ENCODE results near the gene FAM221A. TPM values are rescaled to one million over a fixed set of nuclear protein-coding genes. Genes with fewer than 3 reads are reported as not detected.

FAM221A gene
- total RNA-seq, 1 donor: 0.43 TPM

DNA sequence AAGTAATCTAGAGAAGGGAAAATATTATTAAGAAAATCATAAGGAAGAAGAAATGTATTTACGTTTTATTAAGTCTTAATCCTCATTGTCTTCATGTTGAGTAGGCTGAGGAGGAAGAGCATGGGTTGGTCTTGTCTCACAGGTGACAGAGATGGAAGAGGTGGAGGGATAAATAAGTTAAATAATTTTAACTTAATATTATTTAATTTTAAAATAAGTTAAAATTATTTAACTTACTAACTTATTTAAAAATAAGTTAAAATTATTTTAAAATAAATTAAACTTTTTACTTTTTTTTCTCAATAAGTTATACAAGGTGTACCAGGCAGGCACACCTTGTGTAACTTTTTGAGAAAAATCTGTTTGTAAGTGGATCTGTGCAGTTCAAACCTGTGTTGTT lies 66.6 kb downstream of the FAM221A start:
- H3K4me3 ChIP-seq (ENCODE audit: low read depth, low read length): no peak overlapping the region
- no peak for TF ChIP-seq CTCF (IDR thresholded peaks at IDR 0.05; ENCODE audit: insufficient read depth, low read depth, low read length)

GRCh38 chr7:23751852-23752251 lies 71.9 kb downstream of the FAM221A start:
- no peak overlapping the region for H3K4me3 ChIP-seq (ENCODE audit: low read depth, low read length)
- no peak for TF ChIP-seq CTCF (IDR thresholded peaks at IDR 0.05; ENCODE audit: insufficient read depth, low read depth, low read length)
- no peak for DNase-seq (ENCODE audit: low read depth)

More for the DNA sequence above, 66.6 kb downstream of the FAM221A start:
- no peak for DNase-seq (ENCODE audit: low read depth)

Small RNA genes within 50 kb of the gene (small RNA-seq; reads per million reads assigned to genes)
- gene AC006026.2: not detected

Other genes starting within 250 kb of the FAM221A start
- 9.1 and 12.2 TPM in 2 replicates for gene IGF2BP3, start 209.7 kb upstream of the FAM221A start, total RNA-seq
- 21.3 and 45.8 TPM in 2 replicates for gene TRA2A, start 148.2 kb upstream of the FAM221A start, total RNA-seq
- 14.5 and 15.5 TPM in 2 replicates for gene CCDC126, start 82.8 kb upstream of the FAM221A start, total RNA-seq
- gene STK31, start 30.0 kb downstream of the FAM221A start, total RNA-seq: not detected in 2 replicates